ENCODE measurements around the gene PROCR. TPM values are rescaled to one million over a fixed set of nuclear protein-coding genes. Genes with fewer than 3 reads are reported as not detected.
"Not testable (repeated sequence)": the region's sequence is repeated elsewhere in the genome, so short reads cannot be mapped to it uniquely, and the experiment has no call there.

The PROCR gene
- total RNA-seq, 2 experiments from 2014 or later = 1.2 to 1.3 TPM

DNA sequence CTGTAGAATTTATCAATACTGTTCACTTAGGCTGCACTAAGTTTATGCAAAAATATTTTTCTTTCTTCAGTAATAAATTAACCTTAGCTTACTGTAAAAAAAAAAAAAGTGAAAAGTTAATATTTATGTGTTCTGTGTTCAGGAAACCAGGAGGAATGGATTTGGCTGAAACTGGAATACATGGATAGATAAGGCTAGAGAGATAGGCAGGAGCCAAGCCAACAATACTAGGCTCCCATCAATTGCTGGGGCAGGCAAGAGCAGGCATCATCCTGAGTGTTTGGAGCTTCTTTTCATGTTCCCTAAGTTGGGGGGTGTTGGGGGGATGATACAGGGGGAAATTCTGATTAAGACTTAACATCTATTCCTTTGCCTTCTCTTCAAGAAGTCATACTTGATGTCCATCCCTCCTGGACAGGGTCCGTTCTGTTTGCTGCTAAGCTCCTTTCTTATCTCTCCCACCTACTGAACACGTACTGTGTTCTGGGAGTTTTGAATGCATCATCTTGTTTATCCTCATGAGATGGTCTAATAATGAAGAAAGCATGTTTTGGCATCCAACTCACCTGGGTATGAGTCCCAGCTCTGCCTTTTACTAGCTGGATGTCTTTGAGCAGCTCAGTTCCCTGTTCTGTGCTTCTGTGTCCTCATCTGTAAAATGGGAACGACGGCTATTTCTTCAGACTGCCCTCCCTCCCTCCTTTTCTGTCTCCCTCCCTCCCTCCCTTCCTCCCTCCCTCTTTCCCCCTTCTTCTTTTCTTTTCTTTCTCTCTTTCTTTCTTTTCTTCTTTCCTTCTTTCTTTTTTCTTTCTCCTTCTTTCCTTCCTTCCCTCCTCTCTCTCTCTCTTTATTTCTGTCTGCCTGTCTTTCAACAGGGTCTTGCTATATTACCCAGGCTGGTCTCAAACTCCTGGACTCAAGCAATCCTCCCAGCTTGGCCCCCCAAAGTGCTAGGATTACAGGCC, 6.4 kb upstream of the PROCR start:
- ATAC-seq (no peak), DNase-seq (no peak)
- H3K36me3 Mint-ChIP-seq (ENCODE audit: low read depth) = peaks cover 2% of the 10 kb centered on the region
- POLR2A ChIA-PET = interaction anchor here (0.6 kb wide), 1 partner anchor 118 kb away, joined by 3 read pairs; no protein-coding TSS in a partner anchor
- peaks cover 18% of the 10 kb centered on the region for H3K4me1 Mint-ChIP-seq (ENCODE audit: low read depth)
- peaks cover 6% of the 10 kb centered on the region for H3K27me3 Mint-ChIP-seq (ENCODE audit: low read depth)
- CTCF ChIA-PET = interaction anchor here (0.7 to 0.9 kb wide), 3 partner anchors 16 to 103 kb away, joined by 3 to 4 read pairs (median 3); no protein-coding TSS in a partner anchor
- H3K27ac Mint-ChIP-seq = no peak overlapping the region
- peaks cover 6% of the 10 kb centered on the region for H3K9me3 Mint-ChIP-seq (ENCODE audit: insufficient read depth)
- no peak overlapping the region for H3K4me3 Mint-ChIP-seq

DNA sequence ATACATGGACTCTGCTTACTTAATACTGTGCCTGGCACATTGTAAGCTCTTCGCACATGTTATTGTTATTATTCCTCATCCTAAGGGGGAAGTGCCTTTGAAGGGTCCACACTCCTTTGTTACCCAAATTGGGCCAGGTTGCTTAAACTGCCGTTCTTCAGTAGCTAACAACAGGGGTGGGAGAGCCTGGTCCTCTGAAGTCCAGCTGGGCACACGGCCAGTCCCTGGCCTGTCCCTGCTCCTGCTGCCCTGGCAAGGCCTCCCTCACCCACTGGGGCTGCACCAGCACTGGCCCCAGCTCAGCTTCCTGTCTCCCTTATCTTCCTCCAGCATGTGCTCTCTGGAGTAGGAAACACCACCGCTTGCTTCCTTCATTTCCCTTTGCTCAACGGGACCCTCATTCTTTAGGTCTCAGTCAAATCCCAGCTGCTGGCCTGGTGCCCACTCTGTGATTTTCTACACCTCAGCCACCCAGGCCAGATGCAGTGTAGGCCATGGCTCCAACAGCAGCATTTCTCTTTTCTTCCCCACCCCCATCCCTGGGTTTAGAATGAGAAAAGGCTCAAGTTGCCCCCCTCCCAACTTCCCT, 5.5 kb upstream of the PROCR start:
- Mint-ChIP-seq H3K9me3 (ENCODE audit: insufficient read depth) (peaks cover 6% of the 10 kb centered on the region), H3K4me1 (ENCODE audit: low read depth) (peaks cover 15% of the 10 kb centered on the region), H3K36me3 (ENCODE audit: low read depth) (peaks cover 2% of the 10 kb centered on the region), H3K4me3 (no peak overlapping the region), H3K27me3 (ENCODE audit: low read depth) (peaks cover 6% of the 10 kb centered on the region), H3K27ac (no peak overlapping the region)
- ChIA-PET POLR2A (no interaction called here), CTCF (interaction anchor here (0.9 kb wide), 2 partner anchors 15 to 102 kb away, joined by 3 read pairs; no protein-coding TSS in a partner anchor)
- ATAC-seq (no peak), DNase-seq (no peak)

DNA sequence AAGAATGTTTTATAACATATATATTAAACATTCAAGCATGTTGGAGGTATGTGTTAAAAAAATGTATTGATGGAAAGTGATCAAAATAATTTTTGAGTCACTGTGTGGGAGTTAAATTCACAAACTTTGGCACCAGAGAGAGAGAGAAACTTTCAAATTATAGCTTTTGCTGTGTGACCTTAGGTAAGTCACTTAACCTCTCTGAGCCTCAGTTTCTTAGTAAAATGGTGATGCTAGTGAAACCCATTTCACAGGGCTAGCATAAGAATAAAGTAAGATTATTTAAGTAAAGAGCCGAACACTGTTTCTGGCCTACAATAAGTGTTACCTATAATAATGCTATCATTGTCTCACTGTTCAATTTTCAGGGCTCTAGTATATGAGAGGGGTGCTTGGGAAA, 4.1 kb upstream of the PROCR start:
- peaks cover 20% of the 10 kb centered on the region for H3K4me1 Mint-ChIP-seq (ENCODE audit: low read depth)
- POLR2A ChIA-PET = no interaction called here
- CTCF ChIA-PET = no interaction called here
- H3K27me3 Mint-ChIP-seq (ENCODE audit: low read depth) = peaks cover 5% of the 10 kb centered on the region
- DNase-seq (no peak), ATAC-seq (no peak)
- no peak overlapping the region for H3K4me3 Mint-ChIP-seq
- H3K27ac Mint-ChIP-seq = no peak overlapping the region
- peaks cover 6% of the 10 kb centered on the region for H3K9me3 Mint-ChIP-seq (ENCODE audit: insufficient read depth)
- H3K36me3 Mint-ChIP-seq (ENCODE audit: low read depth) = peaks cover 2% of the 10 kb centered on the region

DNA sequence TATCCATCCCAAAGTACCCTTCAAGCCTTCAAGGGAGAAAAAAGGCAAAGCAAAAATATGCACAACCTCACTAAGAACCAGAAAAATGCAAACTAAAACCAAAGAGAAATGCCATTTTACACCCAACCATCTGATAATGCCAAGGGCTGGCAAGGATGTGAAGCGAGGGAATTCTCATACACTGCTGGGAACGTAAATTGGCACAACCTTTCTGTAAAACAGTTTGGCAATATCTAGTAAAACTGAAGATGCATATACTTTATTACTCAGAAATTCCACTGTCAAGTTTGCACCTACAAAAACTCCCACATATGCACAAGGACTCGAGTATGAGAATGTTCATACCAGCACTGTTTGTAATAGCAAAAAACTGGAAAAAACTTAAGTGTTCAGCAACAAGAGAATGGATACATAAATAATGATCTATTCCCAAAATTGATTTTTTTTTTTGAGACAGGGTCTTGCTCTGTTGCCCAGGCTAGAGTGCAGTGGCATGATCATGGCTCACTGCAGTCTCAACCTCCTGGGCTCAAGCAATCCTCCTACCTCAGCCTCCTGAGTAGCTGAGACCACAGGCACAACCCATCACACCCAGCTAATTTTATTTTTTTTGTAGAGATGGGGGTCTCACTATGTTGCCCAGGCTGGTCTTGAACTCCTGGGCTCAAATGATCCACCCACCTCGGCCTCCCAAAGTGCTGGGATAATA, 3.0 kb upstream of the PROCR start:
- H3K27me3 Mint-ChIP-seq (ENCODE audit: low read depth); H3K36me3 Mint-ChIP-seq (ENCODE audit: low read depth); ATAC-seq; DNase-seq; CTCF ChIA-PET; POLR2A ChIA-PET; H3K4me3 Mint-ChIP-seq; H3K27ac Mint-ChIP-seq; H3K9me3 Mint-ChIP-seq (ENCODE audit: insufficient read depth): not testable (repeated sequence)
- peaks cover 20% of the 10 kb centered on the region for H3K4me1 Mint-ChIP-seq (ENCODE audit: low read depth)

DNA sequence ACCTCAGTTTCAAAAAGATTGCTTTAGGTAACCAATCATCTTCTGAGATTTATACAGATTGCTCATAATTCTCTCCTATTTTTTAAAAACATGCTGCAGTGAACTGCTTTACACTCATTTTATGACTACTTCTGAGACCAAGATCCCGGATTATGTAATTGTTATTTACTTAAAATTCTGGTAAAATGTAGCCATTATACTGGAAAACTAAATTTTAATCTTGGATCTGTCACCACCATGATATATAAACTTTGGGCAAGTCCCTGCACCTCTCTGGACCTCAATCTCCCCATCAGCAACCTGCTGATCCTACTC, 477 bp upstream of the PROCR start:
- Mint-ChIP-seq H3K9me3 (ENCODE audit: insufficient read depth) (no peaks in the 10 kb centered on the region), H3K4me1 (ENCODE audit: low read depth) (peaks cover 20% of the 10 kb centered on the region), H3K27ac (no peak overlapping the region), H3K27me3 (ENCODE audit: low read depth) (no peaks in the 10 kb centered on the region), H3K36me3 (ENCODE audit: low read depth) (no peaks in the 10 kb centered on the region), H3K4me3 (peak overlapping the region; percentile 67)
- no peak for DNase-seq
- CTCF ChIA-PET = interaction anchor here (1.9 kb wide), 1 partner anchor 26 kb away, joined by 10 read pairs; no protein-coding TSS in a partner anchor
- no peak for ATAC-seq
- POLR2A ChIA-PET = no interaction called here

DNA sequence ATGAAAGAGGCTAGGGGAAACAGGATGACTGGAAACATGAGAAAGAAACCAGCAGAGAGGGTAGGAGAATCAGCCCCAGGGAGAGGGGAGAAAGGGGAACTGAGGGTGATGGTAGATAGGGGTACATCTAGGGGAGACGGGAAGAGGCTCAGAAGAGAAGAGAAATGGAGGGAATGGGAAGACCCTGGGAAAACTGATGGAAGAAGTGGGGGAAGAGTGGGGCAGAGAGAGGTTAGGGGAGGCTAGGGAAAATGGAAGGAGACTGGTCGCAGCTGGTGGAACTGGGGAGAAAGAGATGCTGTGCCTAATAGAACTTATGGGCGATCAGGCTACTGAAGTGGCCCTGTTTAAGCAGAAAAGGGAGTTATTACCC, 548 bp downstream of the PROCR start:
- no peak for DNase-seq

DNA sequence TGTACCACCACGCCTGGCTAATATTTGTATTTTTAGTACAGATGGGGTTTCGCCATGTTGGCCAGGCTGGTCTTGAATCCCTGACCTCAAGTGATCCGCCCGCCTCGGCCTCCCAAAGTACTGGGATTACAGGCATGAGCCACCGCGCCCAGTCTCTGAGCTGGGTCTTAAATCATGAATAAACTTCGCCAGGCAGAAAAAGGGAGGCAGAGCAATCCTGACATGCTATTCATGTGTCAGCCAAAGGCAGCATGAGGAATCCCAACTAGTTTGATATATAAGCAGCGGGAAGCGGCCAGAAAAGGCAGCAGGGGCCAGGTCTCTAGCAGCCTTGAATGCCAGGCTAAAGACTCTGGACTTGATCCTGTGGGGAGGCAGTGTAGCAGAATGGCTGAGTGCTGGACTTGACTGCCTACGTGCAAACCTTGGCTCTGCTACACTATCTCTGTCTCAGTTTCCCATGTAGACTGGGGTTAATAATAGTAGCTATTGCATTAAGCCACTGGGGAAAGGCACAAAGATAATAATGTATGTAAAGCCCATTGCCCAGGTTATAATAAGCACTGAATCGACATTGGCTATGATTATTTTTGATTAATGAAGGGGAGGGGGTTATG, 1.8 kb downstream of the PROCR start:
- POLR2A ChIA-PET = interaction anchor here (0.8 kb wide), 1 partner anchor 27 kb away, joined by 3 read pairs; no protein-coding TSS in a partner anchor
- Mint-ChIP-seq H3K27ac (no peak overlapping the region), H3K4me3 (no peak overlapping the region), H3K4me1 (ENCODE audit: low read depth) (peaks cover 18% of the 10 kb centered on the region), H3K27me3 (ENCODE audit: low read depth) (no peaks in the 10 kb centered on the region), H3K9me3 (ENCODE audit: insufficient read depth) (no peaks in the 10 kb centered on the region), H3K36me3 (ENCODE audit: low read depth) (no peaks in the 10 kb centered on the region)
- ATAC-seq (no peak), DNase-seq (no peak)
- CTCF ChIA-PET = interaction anchor here (1.0 kb wide), 1 partner anchor 29 kb away, joined by 3 read pairs; no protein-coding TSS in a partner anchor

More for the DNA sequence above, 548 bp downstream of the PROCR start:
- no peaks in the 10 kb centered on the region for H3K27me3 Mint-ChIP-seq (ENCODE audit: low read depth)
- ChIA-PET CTCF (no interaction called here), POLR2A (no interaction called here)
- H3K9me3 Mint-ChIP-seq (ENCODE audit: insufficient read depth) = no peaks in the 10 kb centered on the region
- peak overlapping the region; percentile 73 for H3K27ac Mint-ChIP-seq
- no peaks in the 10 kb centered on the region for H3K36me3 Mint-ChIP-seq (ENCODE audit: low read depth)
- H3K4me3 Mint-ChIP-seq = peak overlapping the region; percentile 67
- no peak for ATAC-seq
- H3K4me1 Mint-ChIP-seq (ENCODE audit: low read depth) = peaks cover 18% of the 10 kb centered on the region

DNA sequence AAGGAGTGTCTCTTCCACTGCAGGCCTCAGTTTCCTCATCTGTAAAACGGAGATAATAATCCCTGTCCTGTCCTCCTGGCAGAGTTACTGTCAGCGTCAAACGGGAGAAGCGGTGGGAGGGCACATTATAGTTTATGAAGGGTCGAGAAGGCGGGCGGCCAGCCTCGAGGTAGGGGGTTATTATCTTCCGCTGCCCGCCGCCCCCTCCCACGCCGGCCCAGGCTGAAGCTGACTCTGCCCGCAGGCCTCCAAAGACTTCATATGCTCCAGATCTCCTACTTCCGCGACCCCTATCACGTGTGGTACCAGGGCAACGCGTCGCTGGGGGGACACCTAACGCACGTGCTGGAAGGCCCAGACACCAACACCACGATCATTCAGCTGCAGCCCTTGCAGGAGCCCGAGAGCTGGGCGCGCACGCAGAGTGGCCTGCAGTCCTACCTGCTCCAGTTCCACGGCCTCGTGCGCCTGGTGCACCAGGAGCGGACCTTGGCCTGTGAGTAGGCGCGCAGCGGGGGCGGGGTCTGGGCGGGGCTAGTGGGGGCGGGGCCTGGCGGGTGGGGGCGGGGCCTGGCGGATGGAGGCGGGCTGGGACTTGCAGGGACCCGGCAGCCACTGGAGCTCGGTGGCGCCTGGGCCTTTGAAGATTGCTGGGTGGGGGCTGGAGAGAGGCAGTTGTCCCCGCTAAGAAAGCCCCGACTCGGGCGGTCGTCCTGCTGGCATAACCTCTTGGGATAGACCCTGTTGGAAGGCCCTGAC, 2.8 kb downstream of the PROCR start:
- no peak overlapping the region for H3K27ac Mint-ChIP-seq
- no peak for ATAC-seq
- peaks cover 18% of the 10 kb centered on the region for H3K4me1 Mint-ChIP-seq (ENCODE audit: low read depth)
- ChIA-PET CTCF (no interaction called here), POLR2A (no interaction called here)
- H3K9me3 Mint-ChIP-seq (ENCODE audit: insufficient read depth) = no peaks in the 10 kb centered on the region
- H3K36me3 Mint-ChIP-seq (ENCODE audit: low read depth) = no peaks in the 10 kb centered on the region
- H3K4me3 Mint-ChIP-seq = no peak overlapping the region
- no peak for DNase-seq
- H3K27me3 Mint-ChIP-seq (ENCODE audit: low read depth) = no peaks in the 10 kb centered on the region

DNA sequence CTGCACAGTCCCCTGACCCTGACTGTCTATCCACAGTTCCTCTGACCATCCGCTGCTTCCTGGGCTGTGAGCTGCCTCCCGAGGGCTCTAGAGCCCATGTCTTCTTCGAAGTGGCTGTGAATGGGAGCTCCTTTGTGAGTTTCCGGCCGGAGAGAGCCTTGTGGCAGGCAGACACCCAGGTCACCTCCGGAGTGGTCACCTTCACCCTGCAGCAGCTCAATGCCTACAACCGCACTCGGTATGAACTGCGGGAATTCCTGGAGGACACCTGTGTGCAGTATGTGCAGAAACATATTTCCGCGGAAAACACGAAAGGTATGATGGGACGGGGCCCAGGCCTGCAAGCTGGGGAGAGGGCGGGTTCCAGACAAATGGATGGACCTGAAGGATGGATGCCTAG, 4.3 kb downstream of the PROCR start:
- no peak overlapping the region for H3K4me3 Mint-ChIP-seq
- H3K36me3 Mint-ChIP-seq (ENCODE audit: low read depth) = no peaks in the 10 kb centered on the region
- ATAC-seq (no peak), DNase-seq (no peak)
- H3K27ac Mint-ChIP-seq = no peak overlapping the region
- peaks cover 16% of the 10 kb centered on the region for H3K4me1 Mint-ChIP-seq (ENCODE audit: low read depth)
- ChIA-PET CTCF (no interaction called here), POLR2A (interaction anchor here (0.6 kb wide), 1 partner anchor 14 kb away, joined by 3 read pairs; no protein-coding TSS in a partner anchor)
- H3K27me3 Mint-ChIP-seq (ENCODE audit: low read depth) = no peaks in the 10 kb centered on the region
- H3K9me3 Mint-ChIP-seq (ENCODE audit: insufficient read depth) = no peaks in the 10 kb centered on the region

DNA sequence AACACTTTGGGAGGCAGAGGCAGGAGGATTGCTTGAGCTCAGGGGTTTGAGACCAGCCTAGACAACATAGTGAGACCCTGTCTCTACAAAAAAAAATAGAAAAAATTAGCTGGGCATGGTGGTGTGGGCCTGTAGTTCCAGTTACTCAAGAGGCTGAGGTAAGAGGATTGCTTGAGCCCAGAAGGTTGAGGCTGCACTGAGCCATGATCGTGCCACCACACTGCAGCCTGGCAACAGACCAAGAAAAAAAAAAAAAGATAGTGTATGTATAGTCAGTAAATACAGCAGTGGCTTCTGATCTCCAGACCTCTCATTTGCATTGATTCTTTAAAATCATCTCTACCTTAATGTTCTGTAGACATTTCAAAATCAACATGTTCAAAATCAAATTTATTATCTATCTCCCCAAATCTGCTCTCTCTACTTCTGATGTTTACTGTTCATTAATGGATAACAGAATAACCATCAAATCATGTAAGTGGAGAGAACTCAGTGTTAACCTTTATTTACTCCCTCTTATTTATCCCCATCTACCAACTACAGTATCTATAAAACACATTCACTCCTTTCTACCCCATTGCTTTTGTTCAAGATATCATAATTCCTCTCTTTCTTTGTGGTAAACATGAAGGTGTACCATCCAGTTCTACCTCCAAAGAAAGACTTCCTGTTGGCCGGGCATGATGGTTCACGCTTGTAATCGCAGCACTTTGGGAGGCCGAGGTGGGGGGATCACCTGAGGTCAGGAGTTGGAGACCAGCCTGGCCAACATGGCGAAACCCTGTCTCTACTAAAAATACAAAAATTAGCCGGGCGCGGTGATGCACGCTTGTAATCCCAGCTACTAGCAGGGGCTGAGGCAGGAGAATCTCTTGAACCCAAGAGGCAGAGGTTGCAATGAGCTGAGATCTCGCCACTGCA, 7.7 kb downstream of the PROCR start:
- H3K36me3 Mint-ChIP-seq (ENCODE audit: low read depth) = no peaks in the 10 kb centered on the region
- H3K9me3 Mint-ChIP-seq (ENCODE audit: insufficient read depth) = no peaks in the 10 kb centered on the region
- H3K27me3 Mint-ChIP-seq (ENCODE audit: low read depth) = no peaks in the 10 kb centered on the region
- ATAC-seq = no peak
- no peak for DNase-seq
- no peak overlapping the region for H3K27ac Mint-ChIP-seq
- no peak overlapping the region for H3K4me3 Mint-ChIP-seq
- POLR2A ChIA-PET = interaction anchor here (0.7 kb wide), 1 partner anchor 176 kb away, joined by 3 read pairs; no protein-coding TSS in a partner anchor
- H3K4me1 Mint-ChIP-seq (ENCODE audit: low read depth) = no peaks in the 10 kb centered on the region
- CTCF ChIA-PET = no interaction called here
